CD4-positive, alpha-beta T cell treated with Interferon alpha-2 for 1 hour (primary cell): ENCODE results near the gene FRMD5.
"Not testable (repeated sequence)": the region's sequence is repeated elsewhere in the genome, so short reads cannot be mapped to it uniquely, and the experiment has no call there.

Experiments
- DNase-seq, 2 donors: peaks; one replicate each; pipeline ENCODE4 v3.0.0-alpha.2; 2020 to 2022

The FRMD5 gene

GRCh38 chr15:44087578-44088465, 107.2 kb downstream of the FRMD5 start:
- no peak for DNase-seq

- DNase-seq, result no peak
Observed at GRCh38 chr15:44084770-44085169, 110.3 kb downstream of the FRMD5 start.

- no peak for DNase-seq
Observed at GRCh38 chr15:44084171-44084570, 110.9 kb downstream of the FRMD5 start.

- no peak for DNase-seq
Observed at GRCh38 chr15:44082558-44083157, 112.4 kb downstream of the FRMD5 start.

GRCh38 chr15:44081026-44082013, 113.8 kb downstream of the FRMD5 start:
- DNase-seq, result no peak

- no peak for DNase-seq
Observed at GRCh38 chr15:44075535-44075934, 119.5 kb downstream of the FRMD5 start.

GRCh38 chr15:44069489-44069888, 125.6 kb downstream of the FRMD5 start:
- no peak for DNase-seq

GRCh38 chr15:44068347-44068746, 126.7 kb downstream of the FRMD5 start:
- no peak for DNase-seq

GRCh38 chr15:44066211-44066827, 128.8 kb downstream of the FRMD5 start:
- DNase-seq, result peak; percentile 37 to 66

- DNase-seq, result no peak
Observed at GRCh38 chr15:44064706-44065105, 130.4 kb downstream of the FRMD5 start.

- no peak for DNase-seq
Observed at GRCh38 chr15:44058126-44058525, 136.9 kb downstream of the FRMD5 start.

- no peak for DNase-seq
Observed at GRCh38 chr15:44045661-44046060, 149.4 kb downstream of the FRMD5 start.

- DNase-seq, result no peak
Observed at GRCh38 chr15:44045217-44045616, 149.9 kb downstream of the FRMD5 start.

- no peak for DNase-seq
Observed at GRCh38 chr15:44038755-44039191, 156.3 kb downstream of the FRMD5 start.

GRCh38 chr15:44035781-44036699, 159.0 kb downstream of the FRMD5 start:
- DNase-seq, result no peak

- DNase-seq, result no peak
Observed at GRCh38 chr15:44034933-44035624, 160.0 kb downstream of the FRMD5 start.

GRCh38 chr15:44034334-44034733, 160.7 kb downstream of the FRMD5 start:
- no peak for DNase-seq

- no peak for DNase-seq
Observed at GRCh38 chr15:44033894-44034293, 161.2 kb downstream of the FRMD5 start.

GRCh38 chr15:44032820-44033219, 162.3 kb downstream of the FRMD5 start:
- DNase-seq, result not testable (repeated sequence)

- DNase-seq, result no peak
Observed at GRCh38 chr15:44029940-44030568, 165.0 kb downstream of the FRMD5 start.
